Measurements from ENCODE around the gene RAB26.

DNA sequence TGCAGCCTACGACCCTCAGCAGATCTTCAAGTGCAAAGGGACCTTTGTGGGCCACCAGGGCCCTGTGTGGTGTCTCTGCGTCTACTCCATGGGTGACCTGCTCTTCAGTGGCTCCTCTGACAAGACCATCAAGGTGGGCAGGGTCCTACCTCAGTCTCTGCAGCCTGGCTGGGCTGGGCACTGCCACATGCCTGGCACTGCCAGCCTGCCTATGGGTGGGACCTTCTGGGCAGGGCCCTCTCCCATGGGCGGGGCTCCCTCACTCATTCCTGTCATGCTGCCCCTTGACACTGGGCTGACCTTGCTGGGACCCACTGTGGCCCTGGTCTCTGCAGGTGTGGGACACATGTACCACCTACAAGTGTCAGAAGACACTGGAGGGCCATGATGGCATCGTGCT is 25.5 kb downstream of the RAB26 start:
- TF ChIP-seq POLR2A (IDR thresholded peaks at IDR 0.05; ENCODE audit: low read depth) (no peak), EP300 (IDR thresholded peaks at IDR 0.05) (no peak)
- TF ChIP-seq, protein P1, sequence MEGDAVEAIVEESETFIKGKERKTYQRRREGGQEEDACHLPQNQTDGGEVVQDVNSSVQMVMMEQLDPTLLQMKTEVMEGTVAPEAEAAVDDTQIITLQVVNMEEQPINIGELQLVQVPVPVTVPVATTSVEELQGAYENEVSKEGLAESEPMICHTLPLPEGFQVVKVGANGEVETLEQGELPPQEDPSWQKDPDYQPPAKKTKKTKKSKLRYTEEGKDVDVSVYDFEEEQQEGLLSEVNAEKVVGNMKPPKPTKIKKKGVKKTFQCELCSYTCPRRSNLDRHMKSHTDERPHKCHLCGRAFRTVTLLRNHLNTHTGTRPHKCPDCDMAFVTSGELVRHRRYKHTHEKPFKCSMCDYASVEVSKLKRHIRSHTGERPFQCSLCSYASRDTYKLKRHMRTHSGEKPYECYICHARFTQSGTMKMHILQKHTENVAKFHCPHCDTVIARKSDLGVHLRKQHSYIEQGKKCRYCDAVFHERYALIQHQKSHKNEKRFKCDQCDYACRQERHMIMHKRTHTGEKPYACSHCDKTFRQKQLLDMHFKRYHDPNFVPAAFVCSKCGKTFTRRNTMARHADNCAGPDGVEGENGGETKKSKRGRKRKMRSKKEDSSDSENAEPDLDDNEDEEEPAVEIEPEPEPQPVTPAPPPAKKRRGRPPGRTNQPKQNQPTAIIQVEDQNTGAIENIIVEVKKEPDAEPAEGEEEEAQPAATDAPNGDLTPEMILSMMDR (IDR thresholded peaks at IDR 0.05), result no peak
